DOHH2 (cell line): ENCODE measurements around the gene TRMT10C.

ENCODE experiments used
- H3F3A ChIP-seq: fragments of 200-600 bp; sonication (generic), shearing (Covaris generic); 2 replicates; pipeline ENCODE4 v1.6.0; 2016; ENCODE audit warnings: antibody characterized with exemption, mild to moderate bottlenecking; ENCODE audit not compliant: control insufficient read depth, insufficient read depth
- H3K27ac ChIP-seq: fragments of 200-600 bp; sonication (generic); 2 replicates; pipeline ENCODE4 v1.5.1; 2014; ENCODE audit warnings: low read depth, mild to moderate bottlenecking, low read length, moderate library complexity
- H3K27me3 ChIP-seq: fragments of 200-600 bp; sonication (generic); 2 replicates; pipeline ENCODE4 v1.6.1; 2014; ENCODE audit warnings: mild to moderate bottlenecking, low read length, mixed read lengths; ENCODE audit not compliant: control insufficient read depth
- H3K36me3 ChIP-seq: fragments of 200-600 bp; sonication (generic); 2 replicates; pipeline ENCODE4 v1.6.1; 2014; ENCODE audit warnings: mild to moderate bottlenecking, low read length, moderate library complexity, mixed read lengths; ENCODE audit not compliant: control insufficient read depth
- H3K4me1 ChIP-seq: fragments of 200-600 bp; sonication (generic); 2 replicates; pipeline ENCODE4 v1.6.1; 2014; ENCODE audit warnings: mild to moderate bottlenecking, low read length, mixed read lengths; ENCODE audit not compliant: control insufficient read depth
- H3K4me2 ChIP-seq: fragments of 200-600 bp; sonication (generic); 2 replicates; pipeline ENCODE4 v1.6.0; 2014; ENCODE audit warnings: mild to moderate bottlenecking, low read length, moderate library complexity
- H3K4me3 ChIP-seq: fragments of 200-600 bp; sonication (generic); 2 replicates; pipeline ENCODE4 v1.5.1; 2014; ENCODE audit warnings: mild to moderate bottlenecking, low read length, mixed read lengths
- H3K79me2 ChIP-seq: fragments of 200-600 bp; sonication (generic); 2 replicates; pipeline ENCODE4 v1.6.1; 2014; ENCODE audit warnings: mild to moderate bottlenecking, low read length, mixed read lengths; ENCODE audit not compliant: control insufficient read depth
- H3K9me2 ChIP-seq: fragments of 200-600 bp; sonication (generic); replicated peaks from 2 replicates; pipeline ENCODE4 v1.6.1; 2014; ENCODE audit warnings: mild to moderate bottlenecking, low read length, mixed read lengths; ENCODE audit not compliant: control insufficient read depth
- H3K9me3 ChIP-seq: fragments of 200-600 bp; sonication (generic); 2 replicates; pipeline ENCODE4 v1.6.1; 2014; ENCODE audit warnings: antibody characterized with exemption, low read length, mixed read lengths; ENCODE audit not compliant: control insufficient read depth, insufficient read depth
- H4K20me1 ChIP-seq: fragments of 200-600 bp; sonication (generic); 2 replicates; pipeline ENCODE4 v1.6.0; 2014; ENCODE audit warnings: low read depth, mild to moderate bottlenecking, antibody characterized with exemption, low read length, moderate library complexity; ENCODE audit not compliant: control insufficient read depth, insufficient read depth
- CTCF ChIP-seq: fragments of 200-600 bp; sonication (generic); IDR thresholded peaks from one replicate; pipeline ENCODE4 v1.5.1; 2014; ENCODE audit warnings: antibody characterized with exemption, mild to moderate bottlenecking, low read depth, low read length; ENCODE audit not compliant: poor library complexity, severe bottlenecking
- EZH2phosphoT487 ChIP-seq: fragments of 200-600 bp; sonication (generic); IDR thresholded peaks from 2 replicates; pipeline ENCODE4 v1.6.1; 2017; ENCODE audit warnings: borderline replicate concordance, mild to moderate bottlenecking, antibody characterized with exemption, low read length, moderate library complexity, mixed read lengths

The TRMT10C gene

GRCh38 chr3:101556064-101556463, 5.6 kb upstream of the TRMT10C start:
- Histone ChIP-seq H3K9me2 (no peaks in the 10 kb centered on the region), H3K27ac (no peak overlapping the region), H4K20me1 (no peaks in the 10 kb centered on the region), H3K79me2 (no peaks in the 10 kb centered on the region), H3K36me3 (no peaks in the 10 kb centered on the region), H3F3A (no peaks in the 10 kb centered on the region), H3K4me3 (no peak overlapping the region), H3K4me2 (no peak overlapping the region), H3K27me3 (no peaks in the 10 kb centered on the region), H3K4me1 (peaks cover 24% of the 10 kb centered on the region), H3K9me3 (no peaks in the 10 kb centered on the region)
- no peak for TF ChIP-seq EZH2phosphoT487
- no peak for TF ChIP-seq CTCF

- Histone ChIP-seq H4K20me1 (peaks cover 9% of the 10 kb centered on the region; the same call in 1 of the 2 replicates), H3K4me1 (peaks cover 27% of the 10 kb centered on the region)
Observed at GRCh38 chr3:101567528-101568317, 6.1 kb downstream of the TRMT10C start.

GRCh38 chr3:101571028-101571895, 9.6 kb downstream of the TRMT10C start:
- Histone ChIP-seq H3F3A (peaks cover 11% of the 10 kb centered on the region; the same call in 1 of the 2 replicates), H3K27ac (no peak overlapping the region), H3K36me3 (peaks cover 34% of the 10 kb centered on the region), H3K4me3 (no peak overlapping the region), H4K20me1 (peaks cover 5% of the 10 kb centered on the region; the same call in 1 of the 2 replicates), H3K27me3 (no peaks in the 10 kb centered on the region), H3K4me2 (no peak overlapping the region), H3K9me3 (no peaks in the 10 kb centered on the region), H3K79me2 (peaks cover 38% of the 10 kb centered on the region), H3K4me1 (peaks cover 17% of the 10 kb centered on the region), H3K9me2 (no peaks in the 10 kb centered on the region)
- TF ChIP-seq EZH2phosphoT487, result no peak
- TF ChIP-seq CTCF, result no peak

More at GRCh38 chr3:101567528-101568317, 6.1 kb downstream of the TRMT10C start:
- H3K9me3 ChIP-seq, result no peaks in the 10 kb centered on the region
- H3K36me3 ChIP-seq, result peaks cover 53% of the 10 kb centered on the region
- peaks cover 46% of the 10 kb centered on the region for H3K79me2 ChIP-seq
- no peak overlapping the region for H3K4me3 ChIP-seq
- no peak overlapping the region for H3K4me2 ChIP-seq
- no peaks in the 10 kb centered on the region for H3K27me3 ChIP-seq
- no peaks in the 10 kb centered on the region for H3K9me2 ChIP-seq
- H3K27ac ChIP-seq, result no peak overlapping the region
- TF ChIP-seq EZH2phosphoT487 (no peak), CTCF (no peak)
- peaks cover 15% of the 10 kb centered on the region for H3F3A ChIP-seq
